A204.1 (cell line): ENCODE data around the gene CHD2.

Source experiments
- FAIRE-seq: peaks from 2 replicates; lab custom pipeline; 2012; peaks lifted over from hg19 to GRCh38; lab: Jason Lieb, UNC

The CHD2 gene

DNA sequence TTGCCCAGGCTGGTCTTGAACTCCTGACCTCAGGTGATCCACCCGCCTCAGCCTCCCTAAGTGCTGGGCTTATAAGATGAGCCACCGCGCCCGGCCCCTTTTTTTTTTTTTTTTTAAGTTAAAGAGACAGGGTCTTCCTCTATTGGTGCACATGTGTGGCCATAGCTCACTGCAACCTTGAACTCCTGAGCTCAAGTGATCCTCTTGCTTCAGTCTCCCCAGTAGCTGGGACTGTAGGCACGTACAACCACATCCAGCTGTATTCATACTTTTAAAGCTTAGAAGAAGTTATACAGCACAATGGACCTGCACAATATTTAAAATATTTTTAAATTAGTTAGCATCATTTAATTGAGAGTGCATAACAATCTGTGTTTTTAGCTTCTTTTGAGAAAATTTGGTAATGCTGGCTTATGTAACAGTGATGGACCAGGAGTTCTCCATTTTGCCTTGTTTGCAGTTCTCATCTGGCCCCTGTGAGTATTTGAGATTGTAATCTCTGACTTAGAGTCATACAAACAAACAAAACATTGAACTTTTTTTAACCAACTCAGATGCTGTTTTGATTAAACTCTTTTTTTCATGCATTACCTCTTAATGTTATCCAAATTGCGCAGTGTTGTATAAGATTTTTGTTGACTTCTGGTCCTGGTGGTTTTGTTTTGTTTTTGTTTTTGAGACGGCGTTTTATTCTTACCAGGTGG is 33.0 kb downstream of the CHD2 start:
- FAIRE-seq: no peak

- no peak for FAIRE-seq
Observed at GRCh38 chr15:92933831-92934230, 33.7 kb downstream of the CHD2 start.

DNA sequence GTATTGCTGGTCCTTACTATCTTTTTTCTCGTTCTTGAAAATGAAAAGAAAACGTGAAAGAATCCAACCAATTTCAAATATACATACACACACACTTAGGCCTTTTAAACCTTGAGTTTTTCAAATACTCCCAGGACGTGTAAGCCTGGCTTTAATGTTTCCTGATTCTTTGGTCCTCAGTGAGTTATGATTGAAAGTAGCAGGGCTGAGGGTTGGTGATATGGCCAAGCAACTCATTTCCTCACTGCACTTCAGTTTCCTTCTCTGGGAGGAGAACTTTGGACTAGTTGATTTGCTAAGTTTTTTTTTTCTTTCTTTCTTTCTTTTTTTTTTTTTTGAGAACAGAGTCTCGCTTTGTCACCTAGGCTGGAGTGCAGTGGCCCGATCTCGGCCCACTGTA is 34.6 kb downstream of the CHD2 start:
- FAIRE-seq: no peak

DNA sequence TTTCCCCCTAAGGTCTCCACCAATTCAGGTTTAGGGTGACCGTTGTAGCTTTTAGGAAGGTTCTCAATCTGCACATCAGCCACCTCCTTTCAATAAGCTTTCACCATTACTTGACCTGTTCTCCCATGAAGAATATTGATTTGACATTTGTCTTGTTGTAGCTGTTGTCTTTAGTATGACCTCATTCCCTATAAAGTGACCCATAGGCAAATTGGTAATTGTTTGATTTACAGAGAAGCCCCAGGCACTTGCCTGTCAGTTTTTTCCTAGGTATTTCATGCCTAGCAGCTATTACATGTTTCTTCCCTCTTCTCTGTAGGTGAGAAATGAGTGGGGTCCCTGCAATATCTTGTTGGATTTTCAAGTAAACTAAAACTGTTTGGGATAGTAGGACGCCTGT is 36.0 kb downstream of the CHD2 start:
- no peak for FAIRE-seq

- FAIRE-seq: no peak
Observed at GRCh38 chr15:92936693-92937092, 36.6 kb downstream of the CHD2 start.

GRCh38 chr15:92937901-92938300 is 37.8 kb downstream of the CHD2 start:
- no peak for FAIRE-seq

- FAIRE-seq: no peak
Observed at GRCh38 chr15:92938387-92938786, 38.3 kb downstream of the CHD2 start.

GRCh38 chr15:92941668-92942067 is 41.5 kb downstream of the CHD2 start:
- FAIRE-seq: no peak

- FAIRE-seq: no peak
Observed at GRCh38 chr15:92942706-92943105, 42.6 kb downstream of the CHD2 start.

- FAIRE-seq: no peak
Observed at GRCh38 chr15:92943581-92943980, 43.5 kb downstream of the CHD2 start.

DNA sequence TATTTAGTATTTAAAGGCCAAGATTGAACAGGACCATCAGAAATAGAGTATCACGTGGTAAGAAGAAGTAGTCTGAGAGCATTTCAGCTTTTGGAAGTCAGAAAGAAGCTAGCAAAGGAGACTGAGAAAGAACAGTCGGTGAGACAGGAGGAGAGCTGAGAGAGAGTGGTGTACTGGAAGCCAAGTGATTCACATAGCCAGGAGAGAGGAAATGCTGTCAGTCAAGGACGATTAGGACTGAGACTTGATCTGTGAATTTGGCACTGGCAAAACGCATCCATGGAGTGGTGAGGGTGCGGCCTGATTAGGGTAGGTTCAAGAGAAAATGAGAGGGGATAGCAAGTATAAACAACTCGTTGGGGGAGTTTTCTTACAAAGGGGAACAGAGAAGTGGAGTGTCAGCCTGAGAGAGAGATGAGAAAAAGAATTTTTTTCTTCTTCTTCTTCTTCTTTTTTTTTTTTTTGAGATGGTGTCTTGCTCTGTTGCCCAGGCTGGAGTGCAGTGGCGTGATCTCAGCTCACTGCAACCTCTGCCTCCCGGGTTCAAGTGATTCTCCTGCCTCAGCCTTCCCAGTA is 44.9 kb downstream of the CHD2 start:
- FAIRE-seq: no peak

DNA sequence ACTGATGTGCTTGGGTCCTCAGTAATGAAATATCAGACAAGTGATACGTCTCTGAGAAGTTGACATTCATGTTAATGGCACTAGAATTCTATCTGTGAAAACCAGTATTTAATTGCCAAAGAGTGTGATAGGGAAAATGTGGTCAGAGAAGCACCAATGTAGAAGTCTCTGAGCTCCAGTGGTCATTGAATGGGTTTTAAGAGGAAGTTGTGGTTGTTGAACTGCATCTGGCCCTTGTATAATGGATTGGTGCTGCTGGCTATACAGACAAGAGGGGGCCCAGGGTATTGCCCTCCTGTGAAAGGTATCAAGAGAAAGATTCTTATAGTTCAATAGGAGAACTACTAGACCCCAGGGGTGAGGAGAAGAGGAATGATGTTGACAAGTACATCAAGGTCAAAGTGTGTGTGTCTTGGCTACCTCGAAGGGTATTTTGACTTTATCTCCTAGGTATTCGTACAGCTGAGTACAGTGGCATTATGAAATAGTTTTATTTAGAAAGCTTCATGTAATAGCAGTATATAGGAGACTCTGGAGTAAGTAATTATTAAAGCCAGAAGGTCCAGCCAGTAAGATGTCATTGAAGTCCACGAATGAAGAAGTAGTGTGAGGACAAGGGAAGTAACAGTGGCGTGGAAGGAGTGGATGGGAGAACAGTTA is 47.1 kb downstream of the CHD2 start:
- FAIRE-seq: no peak

- no peak for FAIRE-seq
Observed at GRCh38 chr15:92949604-92950249, 49.6 kb downstream of the CHD2 start.

- FAIRE-seq: no peak
Observed at GRCh38 chr15:92951800-92952457, 51.8 kb downstream of the CHD2 start.

- FAIRE-seq: no peak
Observed at GRCh38 chr15:92952458-92952850, 52.3 kb downstream of the CHD2 start.

DNA sequence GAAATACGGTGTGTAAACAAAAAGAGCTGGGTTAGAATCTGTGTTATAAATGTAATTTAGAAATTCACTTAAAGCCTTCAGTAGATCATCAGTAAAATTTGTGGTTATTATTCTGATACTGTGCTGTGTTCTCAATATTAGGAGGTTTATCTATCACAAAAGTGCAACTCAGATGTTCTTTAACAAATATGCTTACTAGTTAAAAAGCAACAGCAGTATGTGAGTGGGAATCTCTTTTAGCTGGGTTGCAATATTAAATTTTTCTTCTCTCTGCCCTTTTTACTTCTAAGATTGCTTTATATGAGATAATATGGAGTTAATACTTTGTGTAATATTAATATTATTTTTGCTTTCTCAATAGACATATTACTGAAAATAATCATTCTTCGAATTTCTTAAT is 53.4 kb downstream of the CHD2 start:
- FAIRE-seq: no peak

DNA sequence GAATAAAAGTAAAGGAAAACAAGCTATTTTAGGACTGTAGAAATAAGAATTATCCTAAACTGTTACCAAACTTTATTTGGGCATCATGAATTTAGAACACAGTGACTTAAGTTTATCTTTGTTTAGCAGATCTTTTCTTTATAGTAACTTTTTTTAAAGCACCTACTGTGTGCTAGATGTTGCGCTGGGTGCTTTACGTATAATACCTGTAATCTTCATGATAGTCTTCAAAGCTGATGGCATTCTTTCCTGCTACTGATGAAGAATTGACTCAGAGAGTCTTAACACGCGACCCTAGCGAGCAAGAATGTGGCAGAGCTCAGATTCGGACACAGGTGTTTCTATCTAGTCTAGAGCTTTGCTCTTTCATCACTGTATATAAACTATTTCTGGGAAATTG is 53.9 kb downstream of the CHD2 start:
- FAIRE-seq: no peak

DNA sequence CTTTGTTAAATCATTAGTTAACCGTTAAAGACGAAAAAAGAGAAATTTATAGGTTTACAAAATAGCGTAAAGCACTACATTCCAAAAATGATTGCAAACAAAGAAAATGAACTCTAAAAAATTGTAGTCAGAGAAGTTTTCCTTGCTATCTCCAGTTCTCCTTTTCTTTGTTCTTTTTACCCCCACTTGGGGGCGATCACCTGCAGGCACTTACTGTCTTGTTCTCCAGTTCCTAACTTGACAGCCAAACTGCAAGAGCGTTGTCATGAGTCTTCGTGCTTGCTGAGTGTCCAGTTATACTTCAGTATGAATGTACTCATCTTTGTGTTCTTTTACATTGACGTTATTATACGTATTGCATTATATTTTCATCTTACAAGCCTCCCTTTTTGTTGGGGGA is 54.5 kb downstream of the CHD2 start:
- FAIRE-seq: no peak

GRCh38 chr15:92955706-92956105 is 55.6 kb downstream of the CHD2 start:
- FAIRE-seq: no peak

DNA sequence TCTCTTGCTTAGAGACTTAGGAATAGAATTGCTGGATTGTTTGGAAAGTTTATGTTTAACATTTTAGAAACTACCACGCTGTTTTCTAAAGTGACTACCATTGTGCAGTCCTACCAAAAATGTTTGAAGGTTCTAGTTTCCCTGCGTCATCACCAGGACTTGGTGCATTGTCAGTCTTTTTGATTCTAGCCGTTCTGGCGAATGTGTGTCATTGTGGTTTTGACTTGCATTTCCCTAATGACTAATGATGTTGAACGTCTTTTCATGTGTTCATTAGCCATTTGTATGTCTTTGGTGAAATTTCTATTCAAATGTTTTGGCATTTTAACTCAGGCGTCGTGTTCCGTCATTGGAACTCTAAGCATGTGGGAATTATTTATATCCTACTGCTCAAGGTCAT is 58.0 kb downstream of the CHD2 start:
- no peak for FAIRE-seq

DNA sequence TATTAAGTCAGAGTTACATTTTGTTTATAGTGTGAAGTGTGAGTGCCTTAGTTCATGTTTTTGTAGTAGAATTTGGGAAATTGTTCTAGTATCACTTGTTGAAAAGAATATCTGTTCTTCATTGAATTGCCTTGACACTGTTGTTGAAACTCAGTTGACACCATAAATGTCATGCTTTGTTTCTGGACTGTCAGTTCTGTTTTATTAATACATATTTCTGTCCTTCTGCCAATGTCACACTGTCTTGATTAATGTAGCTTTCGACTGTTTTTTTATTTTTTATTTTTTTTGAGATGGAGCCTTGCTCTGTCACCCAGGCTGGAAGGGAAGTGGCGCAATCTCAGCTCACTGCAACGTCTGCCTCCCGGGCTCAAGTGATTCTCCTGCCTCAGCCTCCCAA is 59.1 kb downstream of the CHD2 start:
- FAIRE-seq: no peak

DNA sequence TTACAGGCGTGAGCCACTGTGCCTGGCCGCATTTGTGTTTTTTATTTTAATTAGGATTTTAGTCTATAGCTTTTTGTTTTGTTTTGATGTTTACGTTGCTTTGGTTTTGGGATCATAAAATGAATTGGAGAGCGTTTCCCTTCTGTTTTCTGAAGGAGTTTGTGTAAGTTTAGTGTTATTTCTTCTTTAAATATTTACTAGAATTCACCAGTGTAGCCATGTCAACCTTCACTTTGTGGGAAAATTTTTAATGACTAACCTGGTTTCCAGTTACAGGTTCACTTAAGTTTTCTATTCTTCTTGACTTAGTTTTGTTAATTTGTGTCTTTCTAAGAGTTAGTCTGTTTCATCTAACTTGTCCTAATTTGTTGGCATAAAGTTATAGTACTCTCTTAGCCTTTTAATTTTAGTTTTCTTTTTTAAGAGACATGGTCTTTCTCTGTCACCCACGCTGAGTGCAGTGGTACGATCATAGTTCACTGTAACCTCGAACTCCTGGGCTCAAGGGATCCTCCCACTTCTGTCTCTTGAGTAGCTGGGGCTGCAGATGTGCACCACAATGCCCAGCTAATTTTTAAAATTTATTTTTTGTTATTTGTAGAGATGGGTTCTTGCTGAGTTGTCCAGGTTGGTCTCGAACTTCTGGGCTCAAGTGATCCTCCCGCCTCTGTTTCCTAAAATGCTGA is 61.0 kb downstream of the CHD2 start:
- no peak for FAIRE-seq
